ENCODE measurements around the gene SYK.

The SYK gene

DNA sequence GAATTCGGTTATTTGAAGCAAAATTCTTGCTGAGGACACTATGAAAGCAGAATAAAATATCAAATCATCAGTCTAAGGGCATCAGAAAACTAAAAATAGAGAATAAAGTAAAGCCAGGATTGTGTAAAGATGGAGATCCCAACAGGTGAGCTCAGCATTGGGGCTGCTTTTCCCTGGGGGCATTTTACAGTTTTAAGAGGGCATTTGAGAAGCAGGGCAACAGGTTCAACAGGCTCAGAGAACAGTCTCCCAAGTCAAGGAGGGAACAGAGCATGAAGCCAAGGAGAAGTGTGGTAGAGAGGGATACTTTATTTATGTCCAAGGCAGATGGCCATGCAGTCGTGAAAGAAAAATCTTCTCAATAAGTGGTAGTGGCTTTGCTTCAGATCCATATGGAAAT is 145.4 kb downstream of the SYK start:
- Histone ChIP-seq H3K4me1 (ENCODE audit: control insufficient read depth in 1 of 2, insufficient read depth in 1 of 2, low read depth in 1 of 2, low read length in 1 of 2) (no peaks in the 10 kb centered on the region), H3K4me3 (ENCODE audit: low read depth in 1 of 2, low read length in 1 of 2) (no peak overlapping the region), H3K27ac (no peak overlapping the region), H3K27me3 (peaks cover 46% of the 10 kb centered on the region), H3K36me3 (no peaks in the 10 kb centered on the region), H3K9me3 (no peaks in the 10 kb centered on the region)
- TF ChIP-seq, protein P1, sequence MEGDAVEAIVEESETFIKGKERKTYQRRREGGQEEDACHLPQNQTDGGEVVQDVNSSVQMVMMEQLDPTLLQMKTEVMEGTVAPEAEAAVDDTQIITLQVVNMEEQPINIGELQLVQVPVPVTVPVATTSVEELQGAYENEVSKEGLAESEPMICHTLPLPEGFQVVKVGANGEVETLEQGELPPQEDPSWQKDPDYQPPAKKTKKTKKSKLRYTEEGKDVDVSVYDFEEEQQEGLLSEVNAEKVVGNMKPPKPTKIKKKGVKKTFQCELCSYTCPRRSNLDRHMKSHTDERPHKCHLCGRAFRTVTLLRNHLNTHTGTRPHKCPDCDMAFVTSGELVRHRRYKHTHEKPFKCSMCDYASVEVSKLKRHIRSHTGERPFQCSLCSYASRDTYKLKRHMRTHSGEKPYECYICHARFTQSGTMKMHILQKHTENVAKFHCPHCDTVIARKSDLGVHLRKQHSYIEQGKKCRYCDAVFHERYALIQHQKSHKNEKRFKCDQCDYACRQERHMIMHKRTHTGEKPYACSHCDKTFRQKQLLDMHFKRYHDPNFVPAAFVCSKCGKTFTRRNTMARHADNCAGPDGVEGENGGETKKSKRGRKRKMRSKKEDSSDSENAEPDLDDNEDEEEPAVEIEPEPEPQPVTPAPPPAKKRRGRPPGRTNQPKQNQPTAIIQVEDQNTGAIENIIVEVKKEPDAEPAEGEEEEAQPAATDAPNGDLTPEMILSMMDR (IDR thresholded peaks at IDR 0.05), result no peak
